ENCODE results near the gene FLT4.

Gene FLT4

GRCh38 chr5:180625125-180625790 is 24.1 kb downstream of the FLT4 start:
- no peak for DNase-seq

GRCh38 chr5:180624587-180624986 is 24.8 kb downstream of the FLT4 start:
- no peak for DNase-seq

- DNase-seq: no peak
Observed at GRCh38 chr5:180623844-180624243, 25.6 kb downstream of the FLT4 start.

GRCh38 chr5:180623411-180623834 is 26.0 kb downstream of the FLT4 start:
- DNase-seq: no peak

GRCh38 chr5:180622910-180623309 is 26.5 kb downstream of the FLT4 start:
- DNase-seq: no peak

- no peak for DNase-seq
Observed at GRCh38 chr5:180621311-180621710, 28.1 kb downstream of the FLT4 start.

- DNase-seq: no peak
Observed at GRCh38 chr5:180620014-180620413, 29.4 kb downstream of the FLT4 start.

GRCh38 chr5:180619563-180619915 is 29.9 kb downstream of the FLT4 start:
- no peak for DNase-seq

- no peak for DNase-seq
Observed at GRCh38 chr5:180618829-180619562, 30.4 kb downstream of the FLT4 start.

GRCh38 chr5:180618487-180618828 is 30.9 kb downstream of the FLT4 start:
- DNase-seq: no peak

GRCh38 chr5:180613814-180614188 is 35.6 kb downstream of the FLT4 start:
- no peak for DNase-seq

- no peak for DNase-seq
Observed at GRCh38 chr5:180613188-180613813, 36.1 kb downstream of the FLT4 start.

GRCh38 chr5:180612683-180613082 is 36.7 kb downstream of the FLT4 start:
- DNase-seq: no peak

- no peak for DNase-seq
Observed at GRCh38 chr5:180611140-180611850, 38.1 kb downstream of the FLT4 start.

GRCh38 chr5:180609817-180610550 is 39.4 kb downstream of the FLT4 start:
- DNase-seq: no peak

GRCh38 chr5:180609386-180609785 is 40.0 kb downstream of the FLT4 start:
- no peak for DNase-seq

GRCh38 chr5:180608572-180609310 is 40.7 kb downstream of the FLT4 start:
- DNase-seq: no peak

GRCh38 chr5:180607861-180608571 is 41.4 kb downstream of the FLT4 start:
- no peak for DNase-seq

- no peak for DNase-seq
Observed at GRCh38 chr5:180606215-180606785, 43.1 kb downstream of the FLT4 start.

- DNase-seq: peak; percentile 31
Observed at GRCh38 chr5:180605554-180606214, 43.7 kb downstream of the FLT4 start.

GRCh38 chr5:180604271-180604670 is 45.1 kb downstream of the FLT4 start:
- DNase-seq: no peak
